Ovary (tissue), 9 donors: ENCODE measurements around the gene PITPNC1. TPM values are rescaled to one million over a fixed set of nuclear protein-coding genes. Genes with fewer than 3 reads are reported as not detected.

ENCODE experiments used
- DNase-seq, 5 donors: peaks; one replicate each; pipeline ENCODE4 v3.0.0-alpha.2; 2019 to 2020
- H3K27ac ChIP-seq, 2 donors: fragments of 200-600 bp; one replicate each; pipeline versions ENCODE4 v1.5.1 to v1.8.0; 2019 to 2022
- H3K27me3 ChIP-seq: fragments of 200-600 bp; one replicate; pipeline ENCODE4 v1.8.0; 2022
- H3K36me3 ChIP-seq: fragments of 200-600 bp; sonication (generic); one replicate; pipeline ENCODE4 v1.5.1; 2019
- H3K4me1 ChIP-seq: one replicate; pipeline ENCODE4 v1.8.1; 2013; ENCODE audit warnings: mild to moderate bottlenecking, moderate library complexity; ENCODE audit not compliant: insufficient read depth
- H3K4me3 ChIP-seq: fragments of 200-600 bp; sonication (generic); one replicate; pipeline ENCODE4 v1.5.1; 2017
- H3K9me3 ChIP-seq, 2 donors: fragments of 200-600 bp in 1 of 2; sonication (generic) in 1 of 2; one replicate each; pipeline versions ENCODE4 v1.5.1 to v1.8.1; 2013 to 2019; ENCODE audit warnings: mild to moderate bottlenecking in 1 of 2, moderate library complexity in 1 of 2
- EP300 ChIP-seq: sonication (generic); formaldehyde crosslinking; IDR thresholded peaks from one replicate; pipeline ENCODE4 v1.6.1; 2017; ENCODE audit warnings: antibody characterized with exemption
- POLR2A ChIP-seq: fragments of 450-650 bp; IDR thresholded peaks from one replicate; pipeline ENCODE4 v1.6.1; 2017; ENCODE audit warnings: antibody characterized with exemption, mild to moderate bottlenecking, moderate library complexity
- whole genome bisulfite sequencing, 3 donors: extraction: QIAGEN DNeasy Blood & Tissue Kit in 1 of 3; methylation state at CpG; one replicate each; pipeline versions ENCODE4 v1.1.5 to v1.1.7; 2013 to 2017; 5-methylcytosine and 5-hydroxymethylcytosine counted together
- intact Hi-C, 4 donors: fragments of 100-400 bp; cut with DNase I; formaldehyde crosslinking; loops; one replicate each; pipeline versions ENCODE4 v1.11.0 to v1.15.1; 2022 to 2023
- polyA plus RNA-seq, 2 donors: library from polyadenylated mRNA; stranded (reverse); fragments of 200-250 nt in 1 of 2; fragments of 350-450 nt in 1 of 2; fragmentation: Illumina TruSeq in 1 of 2; extraction: RNeasy Lipid Tissue Mini Kit (QIAGEN cat#74804) in 1 of 2; gene quantifications; one replicate each; pipeline ENCODE4 v1.2.3, GENCODE V29; 2013 to 2014
- total RNA-seq, 7 donors: library from RNA; depleted of rRNA in 2 of 7; stranded (reverse); fragments of >200 nt in 2 of 7; fragmentation: NEBNext Ultra II Directional in 3 of 7; extraction: Animal tissue kit (Norgen Biotek cat#: 25700) in 3 of 7; gene quantifications; one replicate each; pipeline versions ENCODE4 v1.1.0 to v1.2.4, GENCODE V29; 2016 to 2023
- TF ChIP-seq, protein P1 (sequence below), 3 donors: fragments of 450-650 bp in 2 of 3; fragments of 200-600 bp in 1 of 3; IDR thresholded peaks; one replicate each; pipeline versions ENCODE4 v1.5.1 to v1.8.0; 2016 to 2022; ENCODE audit warnings: antibody characterized with exemption in 3 of 3, mild to moderate bottlenecking in 1 of 3
- donor health status: DM: no; HTN: no; CAD: no; lungs with moderate emphysema.
- donor health status: DM: no; HTN: no; CAD: no.
- donor health status: Bipolar disorder and iron deficiency.
- donor health status: DM: yes; HTN: yes; CAD: no.
- donor health status: DM: no; HTN: no; CAD: no.
- donor health status: DM: yes; HTN: yes; CAD: no.

PITPNC1 gene
- total and polyA plus RNA-seq, 9 donors: 14.9 to 40.9 (median 23.8) TPM

DNA sequence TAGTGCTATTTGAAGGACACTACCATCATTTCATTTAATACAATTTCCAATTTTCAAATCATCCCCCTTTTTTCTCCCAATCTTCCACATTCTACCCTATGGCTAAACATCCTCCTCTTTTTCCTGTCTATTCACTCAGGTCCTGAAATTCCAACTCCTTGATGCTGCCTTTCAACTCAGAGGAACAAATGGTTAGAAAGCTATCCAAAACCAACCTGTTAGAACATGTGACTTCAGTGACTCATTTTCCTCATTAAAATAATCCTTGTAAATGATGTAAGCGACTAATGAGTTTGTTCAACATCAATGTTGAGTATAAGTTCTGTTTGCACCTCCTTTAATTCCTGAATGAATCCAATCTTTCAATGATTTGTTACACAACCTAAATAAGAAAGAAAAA is 16.2 kb upstream of the PITPNC1 start:
- Histone ChIP-seq H3K36me3 (no peaks in the 10 kb centered on the region), H3K27me3 (no peaks in the 10 kb centered on the region), H3K9me3 (no peaks in the 10 kb centered on the region), H3K27ac (no peak overlapping the region), H3K4me3 (no peak overlapping the region), H3K4me1 (peaks cover 12% of the 10 kb centered on the region)
- 89 to 93% (median 92%) methylated on average over 1 of the region's 1 CpG for WGBS, 3 donors
- TF ChIP-seq POLR2A (no peak), EP300 (no peak)
- TF ChIP-seq, protein P1, sequence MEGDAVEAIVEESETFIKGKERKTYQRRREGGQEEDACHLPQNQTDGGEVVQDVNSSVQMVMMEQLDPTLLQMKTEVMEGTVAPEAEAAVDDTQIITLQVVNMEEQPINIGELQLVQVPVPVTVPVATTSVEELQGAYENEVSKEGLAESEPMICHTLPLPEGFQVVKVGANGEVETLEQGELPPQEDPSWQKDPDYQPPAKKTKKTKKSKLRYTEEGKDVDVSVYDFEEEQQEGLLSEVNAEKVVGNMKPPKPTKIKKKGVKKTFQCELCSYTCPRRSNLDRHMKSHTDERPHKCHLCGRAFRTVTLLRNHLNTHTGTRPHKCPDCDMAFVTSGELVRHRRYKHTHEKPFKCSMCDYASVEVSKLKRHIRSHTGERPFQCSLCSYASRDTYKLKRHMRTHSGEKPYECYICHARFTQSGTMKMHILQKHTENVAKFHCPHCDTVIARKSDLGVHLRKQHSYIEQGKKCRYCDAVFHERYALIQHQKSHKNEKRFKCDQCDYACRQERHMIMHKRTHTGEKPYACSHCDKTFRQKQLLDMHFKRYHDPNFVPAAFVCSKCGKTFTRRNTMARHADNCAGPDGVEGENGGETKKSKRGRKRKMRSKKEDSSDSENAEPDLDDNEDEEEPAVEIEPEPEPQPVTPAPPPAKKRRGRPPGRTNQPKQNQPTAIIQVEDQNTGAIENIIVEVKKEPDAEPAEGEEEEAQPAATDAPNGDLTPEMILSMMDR (IDR thresholded peaks at IDR 0.05): no peak
- no peak for DNase-seq
- intact Hi-C loops: no loop called here

DNA sequence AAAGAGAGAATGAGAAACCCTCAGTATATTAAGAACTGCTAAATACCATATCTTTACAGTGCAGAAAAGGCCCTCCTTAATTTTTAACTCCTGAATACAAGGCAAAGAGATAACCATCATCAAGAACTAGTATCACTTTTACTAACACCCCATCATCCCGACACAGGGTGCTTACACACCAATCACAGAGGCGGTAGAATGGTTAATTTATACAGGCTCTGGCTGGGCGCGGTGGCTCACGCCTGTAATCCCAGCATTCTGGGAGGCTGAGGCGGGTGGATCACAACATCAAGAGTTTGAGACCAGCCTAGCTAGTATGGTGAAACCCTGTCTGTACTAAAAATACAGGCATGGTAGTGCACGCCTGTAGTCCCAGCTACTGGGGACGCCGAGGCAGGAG is 14.9 kb upstream of the PITPNC1 start:
- Histone ChIP-seq H3K36me3 (no peaks in the 10 kb centered on the region), H3K27ac (no peak overlapping the region), H3K4me3 (no peak overlapping the region), H3K27me3 (no peaks in the 10 kb centered on the region), H3K4me1 (peaks cover 12% of the 10 kb centered on the region), H3K9me3 (no peaks in the 10 kb centered on the region)
- no peak for TF ChIP-seq EP300
- TF ChIP-seq, protein P1 (IDR thresholded peaks at IDR 0.05): no peak
- TF ChIP-seq POLR2A: no peak
- intact Hi-C loops: no loop called here
- 91 to 94% (median 93%) methylated on average over 9 of the region's 9 CpGs for WGBS, 3 donors
- DNase-seq: no peak

DNA sequence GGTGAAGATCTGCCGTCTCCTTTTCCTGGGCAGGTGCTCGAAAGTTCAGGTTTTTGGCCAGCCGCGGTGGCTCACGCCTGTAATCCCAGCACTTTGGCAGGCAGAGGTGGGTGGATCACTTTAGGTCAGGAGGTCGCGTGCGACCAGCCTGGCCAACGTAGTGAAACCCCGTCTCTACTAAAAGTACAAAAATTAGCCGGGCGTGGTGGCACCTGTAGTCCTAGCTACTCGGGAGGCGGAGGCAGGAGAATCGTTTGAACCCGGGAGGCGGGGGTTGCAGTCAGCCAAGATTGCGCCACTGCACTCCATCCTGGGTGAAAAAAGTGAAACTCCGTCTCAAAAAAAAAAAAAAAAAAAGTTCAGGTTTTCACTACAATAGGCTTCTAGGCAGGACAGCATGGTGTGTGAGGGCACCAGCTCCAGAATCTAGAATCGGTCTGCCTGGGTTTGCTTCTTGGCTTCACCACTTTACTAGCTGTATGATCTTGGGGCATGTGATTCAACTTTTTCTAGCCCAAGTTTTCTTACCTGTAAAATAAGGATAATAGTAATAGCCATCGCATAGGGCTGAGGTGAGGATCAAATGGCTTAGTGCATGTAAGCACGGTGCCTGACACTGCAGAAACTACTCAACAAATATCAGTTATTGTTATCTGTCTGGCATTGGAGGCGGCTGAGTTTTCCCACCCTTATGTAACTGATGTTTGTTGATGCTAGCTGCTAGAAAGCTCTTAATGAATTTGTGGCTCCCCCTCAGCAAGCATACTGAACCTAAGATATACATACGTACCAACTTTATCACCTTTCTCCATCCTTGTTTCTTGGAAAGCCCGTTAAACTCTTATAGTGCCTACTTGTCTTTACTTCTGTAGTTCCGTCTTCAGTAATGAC is 12.0 kb upstream of the PITPNC1 start:
- Histone ChIP-seq H3K27me3 (no peaks in the 10 kb centered on the region), H3K4me1 (peaks cover 11% of the 10 kb centered on the region), H3K9me3 (no peaks in the 10 kb centered on the region), H3K4me3 (peak overlapping the region; percentile 83), H3K27ac (no peak overlapping the region), H3K36me3 (no peaks in the 10 kb centered on the region)
- 51 to 62% (median 52%) methylated on average over 26 of the region's 26 CpGs for WGBS, 3 donors
- intact Hi-C loops: no loop called here
- TF ChIP-seq EP300 (no peak), POLR2A (no peak)
- TF ChIP-seq, protein P1 (IDR thresholded peaks at IDR 0.05): no peak
- DNase-seq: no peak

DNA sequence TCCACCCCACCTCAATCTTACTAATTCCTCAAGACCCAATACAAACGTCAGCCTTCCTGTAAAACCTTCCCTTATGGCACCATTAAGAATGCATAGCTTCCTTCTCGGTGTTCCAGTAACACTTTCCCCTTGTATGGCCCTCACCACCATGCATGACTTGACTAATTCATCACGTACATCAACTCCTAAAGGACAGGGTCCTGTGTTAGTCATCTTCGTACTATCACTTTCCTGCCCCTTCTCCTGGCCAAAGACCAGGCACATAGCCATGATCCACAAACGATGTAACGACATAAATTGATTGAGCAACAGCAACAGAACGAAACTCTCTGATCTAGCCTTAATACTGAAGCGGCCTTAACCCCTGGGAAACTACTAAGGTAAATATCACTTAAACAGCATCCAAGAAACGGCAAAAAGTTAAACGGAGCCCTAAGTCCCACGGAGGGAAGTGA is 11.3 kb upstream of the PITPNC1 start:
- TF ChIP-seq, protein P1 (IDR thresholded peaks at IDR 0.05): no peak
- no peak for TF ChIP-seq EP300
- no peak for TF ChIP-seq POLR2A
- DNase-seq: no peak
- 0 to 1% (median 0%) methylated on average over 11 of the region's 11 CpGs for WGBS, 3 donors
- peak overlapping the region; percentile 83 for H3K4me3 ChIP-seq
- peak overlapping the region; percentile 79 to 86 for H3K27ac ChIP-seq
- H3K27me3 ChIP-seq: no peaks in the 10 kb centered on the region
- no peaks in the 10 kb centered on the region for H3K36me3 ChIP-seq
- intact Hi-C loops: no loop called here
- H3K4me1 ChIP-seq: peaks cover 11% of the 10 kb centered on the region
- H3K9me3 ChIP-seq: no peaks in the 10 kb centered on the region
